Muscle layer of colon (tissue), 2 donors: Measurements from ENCODE around the gene ARHGAP11A.
"Not testable (repeated sequence)": the region's sequence is repeated elsewhere in the genome, so short reads cannot be mapped to it uniquely, and the experiment has no call there.

Experiments used
- H3K27ac ChIP-seq: one replicate; pipeline ENCODE4 v1.7.0; 2013; ENCODE audit warnings: low read depth, mild to moderate bottlenecking, low read length, moderate library complexity
- H3K27me3 ChIP-seq, 2 donors: one replicate each; pipeline ENCODE4 v1.7.0; 2013; ENCODE audit warnings: low read length in 2 of 2, mild to moderate bottlenecking in 2 of 2; ENCODE audit not compliant: insufficient read depth in 2 of 2, control insufficient read depth in 1 of 2
- H3K36me3 ChIP-seq: one replicate; pipeline ENCODE4 v1.7.0; 2013; ENCODE audit warnings: mild to moderate bottlenecking, low read length; ENCODE audit not compliant: insufficient read depth
- H3K4me1 ChIP-seq: one replicate; pipeline ENCODE4 v1.7.0; 2013; ENCODE audit warnings: mild to moderate bottlenecking, low read length; ENCODE audit not compliant: insufficient read depth
- H3K4me3 ChIP-seq, 2 donors: one replicate each; pipeline ENCODE4 v1.7.0; 2013; ENCODE audit warnings: low read length in 2 of 2, low read depth in 1 of 2, mild to moderate bottlenecking in 1 of 2, moderate library complexity in 1 of 2
- H3K9ac ChIP-seq: one replicate; pipeline ENCODE4 v1.7.0; 2013; ENCODE audit warnings: low read length
- H3K9me3 ChIP-seq: one replicate; pipeline ENCODE4 v1.7.0; 2013; ENCODE audit warnings: mild to moderate bottlenecking, low read length
- donor health status: abdominal sarcoma.
- donor health status: Adenocarcinoma of cecum.

Gene ARHGAP11A, protein sequence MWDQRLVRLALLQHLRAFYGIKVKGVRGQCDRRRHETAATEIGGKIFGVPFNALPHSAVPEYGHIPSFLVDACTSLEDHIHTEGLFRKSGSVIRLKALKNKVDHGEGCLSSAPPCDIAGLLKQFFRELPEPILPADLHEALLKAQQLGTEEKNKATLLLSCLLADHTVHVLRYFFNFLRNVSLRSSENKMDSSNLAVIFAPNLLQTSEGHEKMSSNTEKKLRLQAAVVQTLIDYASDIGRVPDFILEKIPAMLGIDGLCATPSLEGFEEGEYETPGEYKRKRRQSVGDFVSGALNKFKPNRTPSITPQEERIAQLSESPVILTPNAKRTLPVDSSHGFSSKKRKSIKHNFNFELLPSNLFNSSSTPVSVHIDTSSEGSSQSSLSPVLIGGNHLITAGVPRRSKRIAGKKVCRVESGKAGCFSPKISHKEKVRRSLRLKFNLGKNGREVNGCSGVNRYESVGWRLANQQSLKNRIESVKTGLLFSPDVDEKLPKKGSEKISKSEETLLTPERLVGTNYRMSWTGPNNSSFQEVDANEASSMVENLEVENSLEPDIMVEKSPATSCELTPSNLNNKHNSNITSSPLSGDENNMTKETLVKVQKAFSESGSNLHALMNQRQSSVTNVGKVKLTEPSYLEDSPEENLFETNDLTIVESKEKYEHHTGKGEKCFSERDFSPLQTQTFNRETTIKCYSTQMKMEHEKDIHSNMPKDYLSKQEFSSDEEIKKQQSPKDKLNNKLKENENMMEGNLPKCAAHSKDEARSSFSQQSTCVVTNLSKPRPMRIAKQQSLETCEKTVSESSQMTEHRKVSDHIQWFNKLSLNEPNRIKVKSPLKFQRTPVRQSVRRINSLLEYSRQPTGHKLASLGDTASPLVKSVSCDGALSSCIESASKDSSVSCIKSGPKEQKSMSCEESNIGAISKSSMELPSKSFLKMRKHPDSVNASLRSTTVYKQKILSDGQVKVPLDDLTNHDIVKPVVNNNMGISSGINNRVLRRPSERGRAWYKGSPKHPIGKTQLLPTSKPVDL

DNA sequence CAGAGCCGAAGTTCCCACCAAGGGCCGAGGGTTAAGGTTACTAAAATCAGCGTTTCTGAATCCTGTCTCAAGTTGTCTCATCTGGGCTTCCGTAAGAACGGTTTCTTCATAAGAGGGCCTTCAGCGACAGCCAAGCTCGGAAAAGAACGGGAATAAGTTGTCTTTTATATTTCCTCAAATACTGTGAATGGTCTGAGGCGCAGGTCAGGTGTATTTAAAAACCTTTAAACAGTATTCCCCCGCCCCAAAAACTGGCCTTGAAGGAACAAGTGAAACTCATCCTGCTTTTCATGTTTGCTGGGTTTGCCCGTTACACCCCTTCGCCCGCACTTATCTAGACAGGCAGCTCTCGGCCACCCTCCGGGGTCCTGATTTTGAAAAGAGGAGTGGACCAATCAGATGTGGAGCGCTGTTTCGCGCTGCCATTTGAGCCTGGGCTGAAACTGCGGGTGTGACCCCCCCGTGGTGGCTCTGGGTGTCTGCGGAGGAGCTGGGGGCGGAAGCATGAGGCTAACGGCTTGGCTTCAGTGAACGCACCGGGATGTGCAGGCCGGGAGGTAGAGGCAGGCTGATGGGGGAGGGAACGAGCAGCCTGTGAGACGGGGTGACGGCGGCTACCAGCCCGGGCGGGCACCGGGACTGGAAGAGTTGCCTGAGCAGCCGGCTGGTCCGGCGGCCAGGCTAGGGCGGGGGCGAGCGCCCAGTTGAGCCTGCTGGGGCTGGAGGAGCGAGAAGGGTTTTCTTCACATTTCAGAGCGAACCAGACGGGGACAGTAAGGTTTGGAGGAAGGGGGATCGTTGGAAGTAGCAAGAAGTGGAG lies at the start of gene ARHGAP11A:
Gene ARHGAP11A, plus strand, starts transcription at position 454 of the 820 bp plus-strand sequence. CDS start 708 bp downstream, outside the sequence.
- not testable (repeated sequence) for H3K4me1 ChIP-seq, H3K9me3 ChIP-seq, H3K27me3 ChIP-seq, H3K36me3 ChIP-seq, H3K9ac ChIP-seq
- Histone ChIP-seq H3K4me3 (peak within 1 kb of the TSS; percentile 38 to 67), H3K27ac (peak within 1 kb of the TSS; percentile 52)

DNA sequence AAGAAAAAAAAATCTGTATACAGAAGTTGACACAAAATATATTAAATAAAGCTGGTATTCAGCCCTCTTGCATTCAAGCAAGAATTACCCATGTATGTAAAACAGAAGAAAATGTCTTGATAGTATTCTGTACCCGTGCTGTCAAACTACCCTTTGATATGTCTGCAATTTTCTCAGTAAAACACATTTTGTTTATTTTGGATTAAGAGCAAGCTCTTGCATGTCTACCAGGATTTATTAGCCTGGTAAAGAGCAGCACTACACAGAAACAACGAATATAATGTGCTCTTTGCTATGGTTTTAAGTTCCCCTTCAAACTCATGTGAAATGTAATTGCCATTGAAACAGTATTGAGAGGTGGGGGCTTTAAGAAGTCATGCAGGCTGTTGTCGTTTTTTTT lies 46.3 kb upstream of the ARHGAP11A start:
- H3K27ac ChIP-seq, H3K4me3 ChIP-seq, H3K9me3 ChIP-seq, H3K4me1 ChIP-seq, H3K27me3 ChIP-seq, H3K9ac ChIP-seq, H3K36me3 ChIP-seq: not testable (repeated sequence)

DNA sequence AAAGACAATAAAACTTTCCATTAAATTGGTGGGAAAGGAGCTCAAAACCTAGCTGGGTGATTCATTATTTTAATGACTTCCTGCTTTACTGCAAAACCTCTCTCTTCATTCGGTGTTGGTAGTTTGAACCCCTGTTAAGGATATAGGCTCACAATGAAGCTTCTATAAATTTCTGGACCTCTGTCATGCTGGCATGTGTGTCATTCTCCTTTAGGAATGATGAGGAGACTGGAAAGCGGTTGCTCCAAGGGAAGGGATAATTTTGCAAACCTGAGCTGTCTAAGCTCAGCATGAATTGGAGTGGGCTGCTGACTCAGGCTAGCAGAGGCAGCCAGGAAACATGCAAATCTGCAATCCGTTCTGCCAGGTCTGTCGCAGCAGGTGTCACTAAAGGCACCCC lies 36.8 kb upstream of the ARHGAP11A start:
- not testable (repeated sequence) for H3K9me3 ChIP-seq, H3K27me3 ChIP-seq, H3K36me3 ChIP-seq, H3K4me3 ChIP-seq, H3K9ac ChIP-seq, H3K27ac ChIP-seq, H3K4me1 ChIP-seq

DNA sequence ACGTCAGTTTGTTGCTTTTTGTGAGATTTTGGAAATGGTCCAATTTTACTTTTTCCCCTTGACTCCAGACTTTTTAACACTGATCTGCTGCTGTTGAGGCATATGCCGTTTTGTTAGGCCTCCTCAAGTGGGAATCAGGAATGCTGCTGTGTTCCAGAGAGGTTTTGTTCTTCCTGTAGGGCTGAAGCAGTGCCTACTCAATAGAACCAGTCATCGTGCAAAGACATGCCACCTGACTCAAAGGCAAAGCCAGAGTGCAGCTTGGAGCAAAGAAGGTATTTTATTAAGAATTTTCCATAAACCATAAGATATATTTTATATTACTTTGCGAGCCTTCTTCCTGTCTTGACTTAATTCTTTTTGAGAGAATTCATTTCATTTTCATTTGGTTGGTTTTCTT lies 29.5 kb upstream of the ARHGAP11A start:
- not testable (repeated sequence) for H3K4me3 ChIP-seq, H3K4me1 ChIP-seq, H3K36me3 ChIP-seq, H3K27me3 ChIP-seq, H3K9me3 ChIP-seq, H3K9ac ChIP-seq, H3K27ac ChIP-seq

DNA sequence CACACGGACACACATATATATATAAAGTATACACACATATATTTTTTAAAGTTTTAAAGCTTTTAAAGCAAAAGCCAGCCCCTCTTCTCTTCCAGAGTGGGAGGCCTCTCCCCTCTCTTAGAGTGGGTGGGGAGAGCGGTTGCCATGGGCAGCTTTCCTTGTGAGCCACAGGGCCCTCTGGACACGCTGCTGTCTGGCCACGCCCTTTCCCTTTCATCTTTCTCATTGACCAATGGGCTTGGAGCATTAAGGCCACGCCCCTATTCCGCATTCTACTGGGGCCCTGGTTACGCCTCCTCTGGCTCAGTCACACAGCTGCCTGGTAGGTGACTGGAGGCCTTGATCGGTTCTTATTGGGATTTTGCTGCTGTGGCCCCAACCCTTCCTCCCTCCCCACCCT lies 22.2 kb upstream of the ARHGAP11A start, which contains the start of gene GOLGA8N:
Gene GOLGA8N, plus strand, starts transcription at position 306 of the 400 bp plus-strand sequence.
- not testable (repeated sequence) for H3K4me1 ChIP-seq, H3K9me3 ChIP-seq, H3K4me3 ChIP-seq, H3K27ac ChIP-seq, H3K36me3 ChIP-seq, H3K9ac ChIP-seq, H3K27me3 ChIP-seq

DNA sequence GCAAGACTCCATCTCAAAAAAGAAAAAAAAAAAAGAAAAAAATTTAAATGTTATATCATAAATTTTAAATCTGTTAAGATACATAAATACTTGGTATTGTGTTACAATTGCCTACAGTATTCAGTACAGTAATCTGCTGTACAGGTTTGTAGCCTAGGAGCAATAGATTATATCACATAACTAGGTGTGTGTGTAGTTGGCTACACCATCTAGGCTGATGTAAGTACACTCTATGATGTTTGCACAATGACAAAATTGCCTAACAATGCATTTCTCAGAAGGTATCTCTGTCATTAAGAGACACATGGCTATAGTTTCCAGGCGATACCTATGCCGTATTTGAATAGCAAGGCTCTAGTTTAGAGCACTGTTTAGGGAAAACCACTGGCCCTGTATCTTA lies 5.8 kb upstream of the ARHGAP11A start:
- not testable (repeated sequence) for H3K27ac ChIP-seq, H3K9me3 ChIP-seq, H3K4me1 ChIP-seq, H3K9ac ChIP-seq, H3K4me3 ChIP-seq, H3K36me3 ChIP-seq, H3K27me3 ChIP-seq

DNA sequence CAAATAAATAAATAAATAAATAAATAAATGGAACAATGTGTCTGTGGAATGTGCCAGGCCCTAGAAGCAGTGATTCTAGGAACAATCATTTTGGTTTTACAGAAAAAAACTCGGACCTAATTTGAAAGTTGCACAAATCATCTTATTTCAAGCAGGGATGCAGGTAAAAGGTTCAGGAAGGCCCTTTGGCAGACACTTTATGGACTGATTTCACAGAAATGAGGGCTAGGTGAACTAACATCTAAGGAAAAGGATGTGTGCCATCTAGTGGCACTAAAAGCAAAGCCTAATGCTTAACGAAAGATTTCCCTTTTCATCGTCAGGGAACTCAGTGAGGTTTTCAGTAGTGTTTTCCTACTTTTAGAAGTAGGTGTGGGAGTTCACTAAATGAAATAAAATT lies 4.6 kb upstream of the ARHGAP11A start:
- H3K9ac ChIP-seq, H3K36me3 ChIP-seq, H3K4me1 ChIP-seq, H3K27me3 ChIP-seq, H3K4me3 ChIP-seq, H3K27ac ChIP-seq, H3K9me3 ChIP-seq: not testable (repeated sequence)

DNA sequence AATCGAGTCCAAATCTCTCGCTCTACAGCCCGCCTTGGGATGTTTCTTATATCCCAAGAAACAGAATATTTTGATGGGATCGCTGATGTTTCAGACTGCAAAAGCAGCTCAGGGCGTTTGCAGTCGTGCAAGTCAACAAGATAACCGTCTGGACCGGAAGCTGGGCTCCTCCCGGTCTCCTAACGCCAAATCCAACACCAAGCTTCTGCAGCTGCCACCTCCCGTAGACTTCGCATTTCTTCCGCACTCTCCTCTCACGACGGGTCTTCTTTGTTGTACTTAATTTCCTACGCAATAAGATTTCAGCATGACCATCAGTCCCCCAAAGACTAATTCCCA lies 623 bp upstream of the ARHGAP11A start:
- H3K27me3 ChIP-seq, H3K9me3 ChIP-seq, H3K36me3 ChIP-seq, H3K4me1 ChIP-seq, H3K9ac ChIP-seq: not testable (repeated sequence)
- Histone ChIP-seq H3K27ac (peak overlapping the region; percentile 52), H3K4me3 (peak overlapping the region in 1 of 2 donors; percentile 67)

DNA sequence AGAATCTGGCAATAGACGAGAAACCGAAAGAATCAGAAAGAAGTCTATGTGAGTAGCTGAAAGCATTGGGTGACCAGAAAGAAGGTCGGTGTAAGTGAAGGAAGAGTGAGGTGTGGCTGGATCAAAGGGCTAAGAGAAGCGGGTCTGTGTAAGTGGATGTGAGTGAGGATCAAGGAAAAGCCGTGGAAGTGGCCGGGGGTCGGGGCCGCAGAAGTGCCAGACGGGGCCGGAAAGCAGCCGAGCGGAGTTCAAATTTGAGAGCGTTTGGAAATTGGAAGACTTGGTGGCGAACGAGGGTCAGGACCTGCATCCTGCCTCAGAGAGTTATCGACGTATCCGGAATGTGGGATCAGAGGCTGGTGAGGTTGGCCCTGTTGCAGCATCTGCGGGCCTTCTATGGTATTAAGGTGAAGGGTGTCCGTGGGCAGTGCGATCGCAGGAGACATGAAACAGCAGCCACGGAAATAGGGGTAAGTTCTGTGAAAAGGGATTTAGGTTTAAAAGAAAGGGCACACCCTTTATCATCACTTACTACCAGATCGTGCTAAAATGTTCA lies 645 bp downstream of the ARHGAP11A start:
- H3K9me3 ChIP-seq, H3K27ac ChIP-seq, H3K4me1 ChIP-seq, H3K36me3 ChIP-seq, H3K27me3 ChIP-seq, H3K9ac ChIP-seq: not testable (repeated sequence)
- peak overlapping the region; percentile 38 to 48 for H3K4me3 ChIP-seq

DNA sequence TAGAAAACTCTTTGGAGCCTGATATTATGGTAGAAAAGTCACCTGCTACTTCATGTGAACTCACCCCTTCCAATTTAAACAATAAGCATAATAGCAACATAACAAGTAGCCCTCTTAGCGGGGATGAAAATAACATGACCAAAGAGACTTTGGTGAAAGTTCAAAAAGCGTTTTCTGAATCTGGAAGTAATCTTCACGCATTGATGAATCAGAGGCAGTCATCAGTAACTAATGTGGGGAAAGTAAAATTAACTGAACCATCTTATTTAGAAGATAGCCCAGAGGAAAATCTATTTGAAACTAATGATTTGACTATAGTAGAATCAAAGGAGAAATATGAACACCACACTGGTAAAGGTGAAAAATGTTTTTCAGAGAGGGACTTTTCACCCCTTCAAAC lies 21.1 kb downstream of the ARHGAP11A start:
- Histone ChIP-seq H3K27ac (no peak overlapping the region), H3K27me3 (no peaks in the 10 kb centered on the region), H3K4me1 (no peaks in the 10 kb centered on the region), H3K9ac (no peak overlapping the region), H3K9me3 (no peaks in the 10 kb centered on the region), H3K4me3 (no peak overlapping the region), H3K36me3 (no peaks in the 10 kb centered on the region)
